Measurements from ENCODE around the gene HDGFL3. TPM values are rescaled to one million over a fixed set of nuclear protein-coding genes. Genes with fewer than 3 reads are reported as not detected.
"Not testable (repeated sequence)": the region's sequence is repeated elsewhere in the genome, so short reads cannot be mapped to it uniquely, and the experiment has no call there.

HDGFL3 gene
- total and polyA plus RNA-seq, 2 donors (not counting 1 experiment from before 2014, with no cell fraction given) = 43.1 to 59.1 TPM

GRCh38 chr15:83098079-83098478 is 109.5 kb downstream of the HDGFL3 start:
- no peak overlapping the region for H3K9ac ChIP-seq (ENCODE audit: insufficient read depth, low read length)
- no peaks in the 10 kb centered on the region for H3K9me3 ChIP-seq (ENCODE audit: control insufficient read depth, insufficient read depth, low read depth, low read length)
- no peaks in the 10 kb centered on the region for H3K79me2 ChIP-seq (ENCODE audit: control insufficient read depth, insufficient read depth, low read length)
- peaks cover 27% of the 10 kb centered on the region for H3K27me3 ChIP-seq (ENCODE audit: control insufficient read depth, insufficient read depth, low read length)
- H3K27ac ChIP-seq (ENCODE audit: insufficient read depth, low read length) = no peak overlapping the region
- H3K4me1 ChIP-seq (ENCODE audit: control insufficient read depth, extremely low read depth, insufficient read depth, low read length) = no peaks in the 10 kb centered on the region
- no peak overlapping the region for H3K4me3 ChIP-seq (replicated peaks in 1 of 4; ENCODE audit: control extremely low read depth in 1 of 4, insufficient read depth in 1 of 4, low read depth in 3 of 4, low read length in 4 of 4)
- no peaks in the 10 kb centered on the region for H4K20me1 ChIP-seq (ENCODE audit: control insufficient read depth, extremely low read depth, insufficient read depth, low read length)
- no peak overlapping the region for H3K4me2 ChIP-seq (ENCODE audit: extremely low read depth, insufficient read depth, low read length)
- H3K36me3 ChIP-seq (ENCODE audit: control insufficient read depth, insufficient read depth, low read length) = no peaks in the 10 kb centered on the region
- H2AFZ ChIP-seq (ENCODE audit: low read length) = no peak overlapping the region
- DNase-seq (ENCODE audit: low read depth in 2 of 2) = no peak
- TF ChIP-seq EZH2 (IDR thresholded peaks at IDR 0.05; ENCODE audit: low read length, missing control alignments) = no peak
- TF ChIP-seq CTCF (conservative IDR thresholded peaks at IDR 0.05 in 1 of 2, IDR thresholded peaks at IDR 0.05 in 1 of 2; ENCODE audit: low read depth in 1 of 2, low read length in 2 of 2) = no peak

DNA sequence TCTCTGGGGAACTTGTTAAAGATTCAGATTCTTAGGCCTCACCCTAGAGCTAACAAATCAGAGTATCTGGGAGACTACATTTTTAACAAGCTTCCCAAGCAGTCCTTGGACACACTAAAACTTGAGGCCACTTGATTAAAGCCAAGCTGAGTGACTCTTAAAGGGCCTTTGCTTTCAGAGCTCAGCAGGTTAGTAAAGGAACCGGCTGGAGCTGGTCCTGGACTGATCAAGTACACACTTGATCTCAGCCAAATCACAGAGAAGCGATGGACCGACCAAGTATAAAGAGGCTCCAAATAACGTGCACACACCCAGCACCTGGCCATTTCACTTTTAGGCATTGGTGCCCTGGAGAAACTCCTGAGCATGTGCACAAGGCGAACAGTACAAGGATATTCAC is 113.0 kb downstream of the HDGFL3 start:
- H3K79me2 ChIP-seq (ENCODE audit: control insufficient read depth, insufficient read depth, low read length) = no peaks in the 10 kb centered on the region
- H3K9me3 ChIP-seq (ENCODE audit: control insufficient read depth, insufficient read depth, low read depth, low read length) = no peaks in the 10 kb centered on the region
- no peak overlapping the region for H3K4me3 ChIP-seq (replicated peaks in 1 of 4; ENCODE audit: control extremely low read depth in 1 of 4, insufficient read depth in 1 of 4, low read depth in 3 of 4, low read length in 4 of 4)
- no peak overlapping the region for H3K9ac ChIP-seq (ENCODE audit: insufficient read depth, low read length)
- H4K20me1 ChIP-seq (ENCODE audit: control insufficient read depth, extremely low read depth, insufficient read depth, low read length) = no peaks in the 10 kb centered on the region
- H3K27ac ChIP-seq (ENCODE audit: insufficient read depth, low read length) = no peak overlapping the region
- no peak overlapping the region for H3K4me2 ChIP-seq (ENCODE audit: extremely low read depth, insufficient read depth, low read length)
- no peaks in the 10 kb centered on the region for H3K4me1 ChIP-seq (ENCODE audit: control insufficient read depth, extremely low read depth, insufficient read depth, low read length)
- DNase-seq (ENCODE audit: low read depth in 2 of 2) = no peak
- no peaks in the 10 kb centered on the region for H3K36me3 ChIP-seq (ENCODE audit: control insufficient read depth, insufficient read depth, low read length)
- TF ChIP-seq EZH2 (IDR thresholded peaks at IDR 0.05; ENCODE audit: low read length, missing control alignments) (no peak), CTCF (conservative IDR thresholded peaks at IDR 0.05 in 1 of 2, IDR thresholded peaks at IDR 0.05 in 1 of 2; ENCODE audit: low read depth in 1 of 2, low read length in 2 of 2) (no peak)
- peaks cover 15% of the 10 kb centered on the region for H3K27me3 ChIP-seq (ENCODE audit: control insufficient read depth, insufficient read depth, low read length)
- no peak overlapping the region for H2AFZ ChIP-seq (ENCODE audit: low read length)

GRCh38 chr15:83092309-83092976 is 115.2 kb downstream of the HDGFL3 start:
- Histone ChIP-seq H3K27me3 (ENCODE audit: control insufficient read depth, insufficient read depth, low read length) (peaks cover under 1% of the 10 kb centered on the region), H3K9ac (ENCODE audit: insufficient read depth, low read length) (no peak overlapping the region), H3K4me1 (ENCODE audit: control insufficient read depth, extremely low read depth, insufficient read depth, low read length) (no peaks in the 10 kb centered on the region), H3K4me3 (replicated peaks in 1 of 4; ENCODE audit: control extremely low read depth in 1 of 4, insufficient read depth in 1 of 4, low read depth in 3 of 4, low read length in 4 of 4) (no peak overlapping the region), H4K20me1 (ENCODE audit: control insufficient read depth, extremely low read depth, insufficient read depth, low read length) (no peaks in the 10 kb centered on the region), H3K9me3 (ENCODE audit: control insufficient read depth, insufficient read depth, low read depth, low read length) (no peaks in the 10 kb centered on the region), H3K27ac (ENCODE audit: insufficient read depth, low read length) (no peak overlapping the region), H3K79me2 (ENCODE audit: control insufficient read depth, insufficient read depth, low read length) (no peaks in the 10 kb centered on the region), H3K4me2 (ENCODE audit: extremely low read depth, insufficient read depth, low read length) (no peak overlapping the region), H3K36me3 (ENCODE audit: control insufficient read depth, insufficient read depth, low read length) (no peaks in the 10 kb centered on the region), H2AFZ (ENCODE audit: low read length) (no peak overlapping the region)
- TF ChIP-seq CTCF (conservative IDR thresholded peaks at IDR 0.05 in 1 of 2, IDR thresholded peaks at IDR 0.05 in 1 of 2; ENCODE audit: low read depth in 1 of 2, low read length in 2 of 2) (no peak), EZH2 (IDR thresholded peaks at IDR 0.05; ENCODE audit: low read length, missing control alignments) (no peak)
- DNase-seq (ENCODE audit: low read depth in 2 of 2) = peak; percentile 23 to 59

- H3K4me2 ChIP-seq (ENCODE audit: extremely low read depth, insufficient read depth, low read length) = not testable (repeated sequence)
Measured at GRCh38 chr15:83091965-83092308, 115.7 kb downstream of the HDGFL3 start.

More at GRCh38 chr15:83091965-83092308, 115.7 kb downstream of the HDGFL3 start:
- H3K4me1 ChIP-seq (ENCODE audit: control insufficient read depth, extremely low read depth, insufficient read depth, low read length); H3K27ac ChIP-seq (ENCODE audit: insufficient read depth, low read length); H3K9ac ChIP-seq (ENCODE audit: insufficient read depth, low read length); H3K36me3 ChIP-seq (ENCODE audit: control insufficient read depth, insufficient read depth, low read length); H3K27me3 ChIP-seq (ENCODE audit: control insufficient read depth, insufficient read depth, low read length); DNase-seq (ENCODE audit: low read depth in 2 of 2); H3K9me3 ChIP-seq (ENCODE audit: control insufficient read depth, insufficient read depth, low read depth, low read length); H3K4me3 ChIP-seq (replicated peaks in 1 of 4; ENCODE audit: control extremely low read depth in 1 of 4, insufficient read depth in 1 of 4, low read depth in 3 of 4, low read length in 4 of 4); H4K20me1 ChIP-seq (ENCODE audit: control insufficient read depth, extremely low read depth, insufficient read depth, low read length); H3K79me2 ChIP-seq (ENCODE audit: control insufficient read depth, insufficient read depth, low read length); H2AFZ ChIP-seq (ENCODE audit: low read length): not testable (repeated sequence)

Measured in fibroblast of lung (primary cell).